Left colon (tissue), 2 donors: ENCODE measurements around the gene GPR157. TPM values are rescaled to one million over a fixed set of nuclear protein-coding genes. Genes with fewer than 3 reads are reported as not detected.
"Not testable (repeated sequence)": the region's sequence is repeated elsewhere in the genome, so short reads cannot be mapped to it uniquely, and the experiment has no call there.

Experiments used
- ATAC-seq: fragments of 200-7000 bp; cut with Tn5 transposase; one replicate; pipeline ENCODE4 v1.9.1; 2020; ENCODE audit warnings: mild to moderate bottlenecking, moderate library complexity
- DNase-seq, 2 donors: peaks; one replicate each; pipeline ENCODE4 v3.0.0-alpha.2; 2020
- intact Hi-C, 2 donors: fragments of 100-400 bp; cut with DNase I in 1 of 2; cut with micrococcal nuclease in 1 of 2; formaldehyde crosslinking; loops; one replicate each; pipeline versions ENCODE4 v1.11.2 to v1.14.0; 2022; cut with DNase I, micrococcal nuclease
- total RNA-seq, 2 donors: library from RNA; stranded (reverse); fragmentation: NEBNext Ultra II Directional; extraction: Animal tissue kit (Norgen Biotek cat#: 25700); gene quantifications; one replicate each; pipeline ENCODE4 v1.2.1, GENCODE V29; 2021
- donor health status: DM: no; HTN: no; CAD: no.
- donor health status: DM: yes; HTN: yes; CAD: no.

GPR157 gene
- total RNA-seq, 2 donors from 2014 or later, result 9.1 to 14.2 TPM

DNA sequence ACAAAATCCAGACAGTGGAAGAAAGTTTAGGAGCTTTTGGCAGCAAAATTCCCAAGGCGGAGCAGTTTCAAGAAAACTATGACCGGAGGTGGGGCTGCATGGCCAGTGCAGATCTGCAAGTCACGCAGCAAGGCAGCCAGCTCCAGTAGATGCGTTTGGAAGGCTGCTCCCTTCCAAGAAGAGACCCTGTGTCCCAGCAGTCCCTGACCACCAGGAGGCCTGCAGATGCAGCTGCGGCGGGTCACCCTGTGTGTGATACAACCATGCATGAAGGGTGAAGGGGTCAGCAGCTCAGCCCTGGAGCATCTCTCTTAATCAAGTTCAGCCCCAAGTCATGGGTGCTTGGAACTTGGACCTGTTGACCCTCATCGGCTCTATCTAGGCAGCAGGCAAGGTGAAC is 29.3 kb downstream of the GPR157 start:
- DNase-seq, result no peak
- no peak for ATAC-seq
- intact Hi-C loops, result loop anchor here in 1 of 2 donors (10.0 kb wide), 1 partner anchor 185 kb away; no protein-coding TSS in a partner anchor

DNA sequence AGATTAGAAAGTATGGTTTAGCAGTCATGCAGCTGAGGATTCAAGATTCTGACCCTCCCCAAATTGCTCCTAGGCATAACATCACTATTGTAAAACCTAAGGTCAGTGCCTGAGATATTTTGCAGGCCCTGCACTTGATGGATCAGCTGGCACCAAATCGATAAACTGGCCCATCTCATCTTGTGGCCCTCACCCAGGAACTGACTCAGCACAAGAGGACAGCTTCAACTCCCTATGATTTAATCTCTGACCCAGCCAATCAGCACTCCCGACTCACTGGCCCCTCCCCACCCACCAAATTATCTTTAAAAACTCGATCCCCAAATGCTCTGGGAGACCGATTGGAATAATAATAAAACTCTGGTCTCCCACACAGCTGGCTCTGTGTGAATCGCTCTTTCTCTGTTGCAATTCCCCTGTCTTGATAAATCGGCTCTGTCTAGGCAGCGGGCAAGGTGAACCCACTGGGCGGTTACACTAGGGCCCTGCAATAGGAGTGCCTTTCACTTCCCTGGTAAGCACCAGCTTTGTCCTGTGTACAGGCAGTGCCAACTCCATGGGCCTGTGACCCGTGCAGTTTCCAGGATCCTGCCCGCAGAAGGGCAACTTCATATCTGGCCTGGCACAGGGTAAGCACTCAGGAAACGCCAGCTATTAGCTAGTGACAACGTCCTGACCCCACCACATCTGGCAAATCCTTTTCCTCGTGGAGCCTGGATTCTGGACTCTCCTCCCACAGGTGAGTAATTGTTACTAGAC is 30.8 kb downstream of the GPR157 start:
- ATAC-seq (no peak), DNase-seq (no peak)
- intact Hi-C loops, result loop anchor here in 1 of 2 donors (10.0 kb wide), 1 partner anchor 183 kb away; no protein-coding TSS in a partner anchor

DNA sequence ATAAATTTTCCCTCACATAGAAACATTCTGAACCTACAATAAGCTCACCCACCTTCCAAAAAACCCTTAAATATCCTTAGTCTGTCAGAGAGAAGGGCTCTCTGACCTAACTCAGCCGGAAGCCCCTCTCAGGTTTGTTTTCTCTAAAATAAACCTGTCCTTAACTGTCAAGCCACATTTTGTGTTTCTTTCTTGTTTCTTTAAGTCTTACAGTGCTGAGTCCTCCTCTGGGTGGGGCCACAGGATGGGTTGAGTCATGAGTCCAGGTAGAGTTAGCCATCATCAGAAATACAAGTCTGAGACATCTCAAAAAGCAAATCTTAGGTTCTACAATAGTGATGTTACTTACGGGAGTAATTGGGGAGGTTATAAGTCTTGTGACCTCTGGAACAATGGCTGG is 33.1 kb downstream of the GPR157 start:
- ATAC-seq, result no peak
- no peak for DNase-seq
- intact Hi-C loops, result loop anchor here in 1 of 2 donors (10.0 kb wide), 1 partner anchor 181 kb away; no protein-coding TSS in a partner anchor

DNA sequence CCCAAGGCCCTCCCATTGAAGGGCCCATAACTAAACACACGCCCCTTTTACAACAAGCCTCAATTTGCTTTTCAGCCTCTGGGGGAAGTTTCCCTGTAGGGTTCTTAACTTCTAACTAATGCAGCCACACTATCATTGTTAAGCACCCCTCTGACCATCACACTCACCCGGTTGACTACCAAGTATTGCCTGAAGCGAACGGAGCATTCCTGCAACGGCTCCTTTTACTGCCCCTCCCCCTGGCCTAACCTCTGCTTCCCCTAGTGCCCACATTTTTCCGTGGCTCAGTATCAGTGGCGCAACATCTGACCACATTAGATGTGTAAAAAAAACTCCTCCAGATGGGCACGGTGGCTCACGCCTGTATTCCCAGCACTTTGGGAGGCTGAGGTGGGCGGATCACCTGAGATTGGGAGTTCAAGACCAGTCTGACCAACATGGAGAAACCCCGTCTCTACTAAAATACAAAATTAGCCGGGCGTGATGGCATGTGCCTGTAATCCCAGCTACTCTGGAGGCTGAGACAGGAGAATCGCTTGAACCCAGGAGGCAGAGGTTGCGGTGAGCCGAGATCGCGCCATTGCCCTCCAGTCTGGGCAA is 34.8 kb downstream of the GPR157 start:
- ATAC-seq, DNase-seq: not testable (repeated sequence)
- intact Hi-C loops, result loop anchor here in 1 of 2 donors (10.0 kb wide), 1 partner anchor 179 kb away; no protein-coding TSS in a partner anchor

DNA sequence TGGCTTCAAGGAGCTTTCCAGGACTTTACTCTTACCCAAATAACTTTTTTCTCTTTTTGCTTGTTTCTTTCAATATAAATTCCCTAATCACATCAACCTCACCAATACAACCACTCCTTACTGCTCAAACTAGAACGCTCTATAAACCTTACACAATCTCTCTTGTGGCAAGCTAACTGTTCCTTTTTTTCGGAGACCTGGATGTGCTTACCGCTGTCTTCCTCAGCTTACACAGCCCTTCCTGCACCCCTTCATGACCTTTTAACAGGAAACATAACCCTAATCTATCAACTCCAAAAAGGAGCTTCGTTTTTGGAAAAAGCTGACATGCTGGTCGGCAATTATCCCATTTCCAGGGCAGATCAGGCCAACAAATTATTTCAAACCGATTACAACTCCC is 35.3 kb downstream of the GPR157 start:
- DNase-seq (no peak), ATAC-seq (no peak)
- intact Hi-C loops, result loop anchor here in 1 of 2 donors (10.0 kb wide), 1 partner anchor 179 kb away; no protein-coding TSS in a partner anchor

DNA sequence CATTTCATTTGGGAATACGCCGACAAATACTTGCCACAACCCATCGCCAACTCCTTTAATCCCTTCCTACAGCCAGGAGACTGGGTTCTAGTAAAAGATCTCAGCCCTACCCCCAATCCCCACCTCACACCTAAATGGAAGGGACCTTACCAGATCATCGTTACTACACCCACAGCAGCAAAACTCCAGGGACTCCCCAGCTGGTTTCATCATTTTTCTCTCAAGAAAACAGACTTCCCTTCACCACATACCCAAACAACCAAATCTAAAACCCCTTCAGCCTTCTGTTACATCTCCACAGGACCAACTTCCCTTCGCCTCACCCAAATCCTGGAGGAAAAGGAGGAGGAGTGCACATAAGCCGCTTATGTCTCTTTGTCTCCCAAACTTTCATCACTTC is 35.8 kb downstream of the GPR157 start:
- intact Hi-C loops, result loop anchor here in 1 of 2 donors (10.0 kb wide), 1 partner anchor 178 kb away; no protein-coding TSS in a partner anchor
- no peak for ATAC-seq
- DNase-seq, result no peak

DNA sequence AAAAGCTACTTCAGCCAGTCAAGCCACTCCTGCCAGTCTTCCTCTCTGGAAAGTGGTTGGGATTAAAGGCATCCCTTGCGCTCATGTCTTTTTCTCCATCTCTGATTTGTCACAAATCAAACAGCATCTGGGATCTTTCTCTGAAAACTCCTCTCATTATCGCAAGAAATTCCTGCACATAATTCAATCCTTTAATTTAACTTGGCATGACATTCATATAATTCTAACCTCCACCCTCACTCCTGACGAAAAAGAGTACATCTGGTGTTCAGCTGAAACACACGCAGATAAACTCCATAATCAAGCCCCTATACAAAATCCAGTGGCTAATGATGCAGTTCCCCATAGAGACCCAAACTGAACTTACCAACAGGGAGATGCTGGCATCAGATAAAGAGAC is 40.1 kb downstream of the GPR157 start:
- ATAC-seq, result no peak
- intact Hi-C loops, result no loop called here

DNA sequence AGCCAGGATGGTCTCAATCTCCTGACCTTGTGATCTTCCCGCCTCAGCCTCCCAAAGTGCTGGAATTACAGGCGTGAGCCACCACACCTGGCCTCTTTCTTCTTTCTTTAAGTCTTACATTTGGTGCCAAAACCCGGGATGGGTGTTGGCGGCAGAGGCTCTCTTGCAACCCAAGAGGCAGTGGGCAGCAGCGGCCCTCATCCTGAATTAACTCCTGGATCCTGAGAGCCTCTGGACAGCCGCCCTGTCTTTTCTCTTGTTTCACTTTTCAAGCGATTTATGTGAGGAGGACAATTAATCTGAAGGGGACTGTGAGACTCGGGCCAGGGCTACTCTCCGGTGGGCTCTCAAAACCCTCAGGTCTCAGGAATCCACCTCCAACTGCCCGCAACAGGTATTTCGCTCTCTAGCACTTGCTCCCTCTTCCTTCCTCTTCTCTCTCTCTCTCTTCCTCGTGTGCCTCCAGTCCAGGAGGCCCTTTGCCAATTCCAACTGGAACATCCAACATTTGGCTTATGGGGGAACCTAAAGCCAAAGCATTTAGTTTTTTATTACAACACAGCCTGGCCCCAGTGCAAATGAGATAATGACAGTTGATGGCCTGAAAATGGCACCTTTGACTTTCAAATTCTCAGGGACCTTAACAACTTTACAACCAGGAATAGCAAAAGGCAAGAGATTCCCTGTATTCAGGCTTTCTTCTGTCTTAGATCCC is 41.3 kb downstream of the GPR157 start:
- intact Hi-C loops, result no loop called here
- ATAC-seq (no peak), DNase-seq (no peak)

More for the DNA sequence above, 40.1 kb downstream of the GPR157 start:
- DNase-seq, result no peak

DNA sequence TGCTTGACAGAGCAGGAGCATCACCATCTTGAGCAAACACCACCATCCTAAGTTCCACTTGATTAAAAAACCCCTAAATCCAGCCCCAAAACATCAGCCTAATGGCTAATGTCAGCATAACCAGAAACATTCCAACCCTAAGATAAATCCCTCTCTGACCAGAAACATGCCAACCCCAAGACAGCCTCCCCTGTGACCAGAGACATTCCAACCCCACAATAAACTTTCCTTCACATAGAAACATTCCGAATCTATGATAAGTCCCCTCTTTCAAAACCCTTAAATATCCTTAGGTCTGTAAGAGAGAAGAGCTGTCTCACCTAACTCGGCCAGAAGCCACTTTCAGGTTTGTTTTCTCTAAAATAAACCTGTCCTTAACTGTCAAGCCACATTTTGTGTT is 42.1 kb downstream of the GPR157 start:
- intact Hi-C loops, result no loop called here
- ATAC-seq (no peak), DNase-seq (no peak)

DNA sequence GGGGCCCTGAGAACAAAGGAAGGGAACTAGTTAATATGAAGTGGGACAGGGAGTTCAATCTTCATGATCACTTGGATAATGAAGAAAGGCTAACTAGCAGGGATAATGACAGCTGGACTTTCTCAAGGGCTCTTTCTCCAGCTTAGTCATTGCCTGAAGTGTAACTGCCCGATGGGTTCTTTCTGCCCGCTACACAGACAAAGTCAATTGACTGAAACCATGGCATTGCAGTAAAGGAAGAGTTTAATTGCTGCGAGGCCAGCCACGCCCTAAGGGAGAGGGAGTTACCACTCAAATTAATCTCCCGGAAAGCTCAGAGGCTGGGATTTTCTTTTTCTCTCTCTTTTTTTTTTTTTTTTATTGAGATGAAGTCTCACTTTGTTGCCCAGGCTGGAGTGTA is 42.9 kb downstream of the GPR157 start:
- peak; percentile 89 for ATAC-seq
- intact Hi-C loops, result no loop called here
- DNase-seq, result no peak

DNA sequence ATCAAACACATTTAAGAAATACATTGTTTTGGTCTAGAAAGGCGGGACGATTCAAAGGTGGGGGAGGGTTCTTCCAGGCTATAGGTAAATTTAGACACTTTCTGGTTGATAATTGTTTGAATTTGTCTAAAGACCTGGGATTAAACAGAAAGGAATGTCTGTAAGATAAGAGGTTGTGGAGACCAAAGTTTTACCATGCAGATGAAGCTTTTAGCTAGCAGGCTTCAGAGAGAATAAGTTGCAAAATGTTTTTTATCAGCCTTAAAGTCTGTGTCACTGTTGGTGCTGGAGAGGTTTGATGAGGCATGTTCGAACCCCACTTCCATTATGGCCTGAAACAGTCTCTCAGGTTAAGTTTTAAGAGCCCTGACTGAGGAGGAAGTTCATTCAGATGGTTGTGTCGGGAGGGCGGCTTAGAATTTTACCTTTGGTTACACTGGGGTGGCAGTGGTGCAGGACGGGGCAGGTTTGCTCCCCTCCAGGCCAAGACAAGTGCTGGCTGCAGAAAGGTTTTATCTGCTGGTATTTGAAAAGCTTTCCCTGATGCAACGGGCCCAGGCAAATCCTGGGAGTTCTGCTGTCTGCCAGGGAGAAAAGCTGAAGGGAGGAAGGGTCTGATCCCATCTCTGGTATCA is 43.5 kb downstream of the GPR157 start:
- DNase-seq (no peak), ATAC-seq (no peak)
- intact Hi-C loops, result no loop called here

DNA sequence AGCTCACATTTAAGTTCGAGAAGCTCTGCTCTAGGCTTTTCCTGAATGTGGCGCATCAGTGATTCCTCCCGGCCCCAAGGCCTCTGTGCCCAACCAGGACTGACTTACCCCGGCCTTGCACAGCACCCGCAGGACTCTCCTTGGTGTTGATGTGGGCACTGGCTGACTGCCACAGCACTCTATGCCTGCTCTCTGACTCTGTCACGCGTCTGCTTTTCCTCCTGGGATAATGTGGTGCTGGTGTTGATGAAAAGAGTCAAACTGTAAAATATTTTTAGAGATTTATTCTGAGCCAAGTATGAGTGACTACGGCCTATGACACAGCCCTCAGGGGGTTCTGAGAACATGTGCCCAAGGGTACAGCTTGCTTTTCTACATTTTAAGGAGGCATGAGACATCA is 44.0 kb downstream of the GPR157 start:
- DNase-seq, result peak; percentile 26 to 61
- intact Hi-C loops, result no loop called here

DNA sequence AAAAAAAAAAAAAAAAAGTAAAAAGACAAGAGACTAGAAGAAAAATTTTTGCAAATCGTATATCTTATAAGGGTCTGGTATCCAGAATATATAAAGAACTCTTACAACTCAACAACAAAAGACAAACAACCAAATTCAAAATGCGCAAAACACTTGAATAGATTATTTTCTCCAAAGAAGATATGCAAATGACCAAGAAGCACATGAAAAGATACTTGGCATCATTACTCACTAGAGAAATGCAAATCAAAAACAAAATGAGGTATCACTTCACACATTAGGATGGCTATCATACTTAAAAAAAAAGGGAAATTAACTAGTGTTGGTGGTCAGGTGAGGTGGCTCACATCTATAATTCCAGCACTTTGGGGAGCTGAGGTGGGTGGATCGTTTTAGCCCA is 47.4 kb downstream of the GPR157 start:
- intact Hi-C loops, result no loop called here
- no peak for DNase-seq
- no peak for ATAC-seq

More for the DNA sequence above, 44.0 kb downstream of the GPR157 start:
- ATAC-seq, result no peak

DNA sequence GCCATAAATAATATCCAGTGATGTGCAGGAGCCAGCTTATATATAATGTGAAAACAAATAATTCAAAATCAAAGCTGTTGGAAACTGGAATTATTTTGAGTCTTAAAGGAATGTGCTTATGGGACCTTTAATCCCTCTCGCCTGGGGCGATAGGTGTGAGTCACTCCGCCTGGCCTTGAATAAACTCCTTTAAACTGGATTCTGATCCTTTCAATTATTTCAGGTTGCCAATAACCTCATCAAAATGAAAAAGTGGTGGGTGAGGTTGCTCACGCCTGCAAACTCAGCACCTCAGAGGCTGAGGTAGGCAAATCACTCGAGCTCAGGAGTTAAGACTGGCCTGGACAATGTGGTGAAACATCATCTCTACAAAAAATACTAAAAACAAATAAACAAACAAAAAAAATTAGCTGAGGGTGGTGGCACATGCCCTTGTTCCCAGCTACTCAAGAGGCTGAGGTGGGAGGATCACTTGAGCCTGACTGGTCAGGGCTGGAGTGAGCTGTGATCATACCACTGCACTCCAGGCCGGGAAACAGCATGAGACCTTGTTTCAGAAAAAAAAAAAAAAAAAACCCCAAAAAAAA is 48.1 kb downstream of the GPR157 start:
- intact Hi-C loops, result no loop called here
- ATAC-seq, result no peak
- no peak for DNase-seq

DNA sequence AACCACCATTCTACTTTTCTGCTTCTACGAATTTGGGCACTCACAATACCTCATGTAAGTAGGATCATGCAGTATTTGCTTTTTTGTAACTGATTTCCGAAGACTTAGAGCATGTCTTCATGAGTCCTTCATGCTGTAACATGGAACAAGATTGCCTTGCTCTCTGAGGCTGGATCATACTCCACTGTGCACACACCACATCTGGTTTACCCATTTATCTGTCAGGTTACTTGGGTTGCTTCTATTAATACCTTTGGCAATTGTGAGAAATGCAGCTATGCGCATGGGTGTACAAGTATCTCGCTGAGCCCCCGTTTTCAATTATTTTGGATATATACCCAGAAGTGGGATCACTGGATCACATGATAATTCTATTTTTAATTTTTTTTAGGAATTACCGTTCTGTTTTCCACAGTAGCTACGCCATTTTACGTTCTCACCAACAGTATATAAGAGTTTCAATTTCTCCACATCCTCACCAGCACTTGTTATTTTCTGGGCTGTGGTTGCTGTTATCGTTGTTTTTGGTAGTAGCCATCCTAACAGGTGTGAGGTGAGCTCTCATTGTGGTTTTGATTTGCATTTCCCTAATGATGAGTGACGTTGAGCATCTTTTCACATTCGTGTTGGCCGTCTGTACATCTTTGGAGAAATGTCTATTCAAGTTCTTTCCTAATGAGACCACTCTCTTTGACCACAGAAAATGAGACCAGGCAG is 48.8 kb downstream of the GPR157 start:
- intact Hi-C loops, result no loop called here
- DNase-seq, result no peak
- ATAC-seq, result no peak

DNA sequence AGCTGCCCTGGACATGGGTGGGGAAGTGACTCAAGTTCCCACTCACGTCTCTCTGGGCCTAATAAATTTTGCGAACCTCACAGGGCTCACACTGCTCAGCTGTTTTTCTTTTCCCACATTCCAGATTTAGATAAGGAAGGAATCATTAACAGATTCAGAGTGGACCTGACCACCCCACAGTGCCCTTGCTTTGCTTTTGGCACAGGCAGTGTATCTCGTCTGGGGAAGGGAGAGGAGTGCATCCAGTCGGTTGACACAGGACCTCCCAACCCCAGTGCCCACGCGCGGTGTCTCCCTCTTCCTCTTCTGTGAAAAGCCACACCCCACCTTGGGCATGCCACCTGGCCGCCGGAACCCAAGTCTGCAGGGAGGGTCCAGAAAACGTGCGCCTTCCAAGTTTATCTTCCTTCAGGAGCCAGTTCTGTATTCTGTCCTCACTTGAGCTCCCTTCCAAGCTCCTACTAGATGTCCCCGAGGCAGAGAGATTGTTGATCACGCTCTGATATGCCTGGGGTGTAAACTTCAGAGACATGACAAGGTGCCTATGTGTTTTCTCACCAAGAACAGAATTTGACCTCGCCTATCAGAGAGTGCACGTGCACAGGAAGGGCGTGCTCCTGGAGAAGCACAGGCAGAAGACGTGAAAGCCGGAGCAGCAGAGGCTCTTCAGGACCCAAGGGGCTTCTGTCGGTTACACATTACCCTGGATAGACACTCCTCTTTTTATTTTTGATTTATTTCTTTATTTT is 50.0 kb downstream of the GPR157 start:
- intact Hi-C loops, result no loop called here
- ATAC-seq (peak; percentile 76), DNase-seq (peak; percentile 27 to 54)

DNA sequence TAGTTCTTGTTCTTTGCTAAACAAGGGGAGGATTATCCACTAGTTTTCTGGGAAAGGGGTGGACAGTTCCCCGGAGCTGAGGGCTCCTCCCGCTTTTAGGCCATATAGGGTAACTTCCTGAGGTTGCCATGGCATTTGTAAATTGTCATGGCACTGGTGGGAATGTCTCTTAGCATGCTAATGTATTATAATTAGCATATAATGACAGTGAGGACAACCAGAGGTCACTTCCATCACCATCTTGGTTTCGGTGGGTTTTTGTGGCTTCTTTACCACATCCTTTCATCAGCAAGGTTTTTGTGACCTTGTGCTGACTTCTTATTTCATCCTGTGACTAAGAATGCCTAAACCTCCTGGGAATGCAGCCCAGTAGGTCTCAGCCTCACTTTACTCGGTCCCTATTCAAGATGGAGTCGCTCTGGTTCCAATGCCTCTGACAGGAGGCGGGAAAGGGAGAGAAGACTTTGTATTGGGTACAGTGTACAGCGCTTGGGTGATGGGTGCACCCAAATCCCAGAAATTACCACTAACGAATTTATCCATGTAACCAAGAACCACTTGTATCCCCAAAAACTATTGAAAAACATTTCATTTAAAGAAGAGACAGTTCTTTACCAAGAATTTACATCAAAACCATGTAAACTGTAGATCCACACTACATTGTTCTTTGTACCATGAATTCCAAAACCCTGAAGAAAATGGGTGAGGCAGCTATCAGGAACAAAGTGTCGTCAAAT is 50.7 kb downstream of the GPR157 start:
- DNase-seq (no peak), ATAC-seq (no peak)
- intact Hi-C loops, result no loop called here
